ENCODE data around the gene POTEC. TPM values are rescaled to one million over a fixed set of nuclear protein-coding genes. Genes with fewer than 3 reads are reported as not detected.
"Not testable (repeated sequence)": the region's sequence is repeated elsewhere in the genome, so short reads cannot be mapped to it uniquely, and the experiment has no call there.

Gene POTEC
- total RNA-seq (2014; rRNA removed; shearing (Covaris generic)) = 0.10 TPM in 1 of 2 replicates, not detected in the other

GRCh38 chr18:14543446-14543964 is at the start of gene POTEC:
Gene POTEC, minus strand, starts transcription at chr18:14543600. Its CDS starts 454 bp downstream, at chr18:14543146.
- not testable (repeated sequence) for DNase-seq (ENCODE audit: low spot score)

- DNase-seq (ENCODE audit: low spot score) = peak; percentile 5
These were observed 34.6 kb upstream of the POTEC start for GRCh38 chr18:14577971-14578370.

- DNase-seq (ENCODE audit: low spot score) = not testable (repeated sequence)
These were observed 16.1 kb upstream of the POTEC start for GRCh38 chr18:14559502-14559901.

- not testable (repeated sequence) for DNase-seq (ENCODE audit: low spot score)
These were observed 11.7 kb downstream of the POTEC start for GRCh38 chr18:14531659-14532058.

GRCh38 chr18:14510707-14511106 is 32.7 kb downstream of the POTEC start:
- peak; percentile 19 for DNase-seq (ENCODE audit: low spot score)

- not testable (repeated sequence) for DNase-seq (ENCODE audit: low spot score)
These were observed 39.7 kb downstream of the POTEC start for GRCh38 chr18:14503691-14504090.

- not testable (repeated sequence) for DNase-seq (ENCODE audit: low spot score)
These were observed 41.5 kb downstream of the POTEC start for GRCh38 chr18:14501894-14502293.

- not testable (repeated sequence) for DNase-seq (ENCODE audit: low spot score)
These were observed 54.0 kb downstream of the POTEC start for GRCh38 chr18:14489256-14490014.

- not testable (repeated sequence) for DNase-seq (ENCODE audit: low spot score)
These were observed 54.6 kb downstream of the POTEC start for GRCh38 chr18:14488789-14489188.

- DNase-seq (ENCODE audit: low spot score) = not testable (repeated sequence)
These were observed 56.3 kb downstream of the POTEC start for GRCh38 chr18:14486926-14487580.

GRCh38 chr18:14479076-14479475 is 64.3 kb downstream of the POTEC start:
- not testable (repeated sequence) for DNase-seq (ENCODE audit: low spot score)

GRCh38 chr18:14475520-14475919 is 67.9 kb downstream of the POTEC start:
- DNase-seq (ENCODE audit: low spot score) = not testable (repeated sequence)

- DNase-seq (ENCODE audit: low spot score) = not testable (repeated sequence)
These were observed 68.6 kb downstream of the POTEC start for GRCh38 chr18:14474752-14475151.

- DNase-seq (ENCODE audit: low spot score) = not testable (repeated sequence)
These were observed 69.2 kb downstream of the POTEC start for GRCh38 chr18:14474007-14474720.

- DNase-seq (ENCODE audit: low spot score) = not testable (repeated sequence)
These were observed 70.0 kb downstream of the POTEC start for GRCh38 chr18:14473250-14474006.

- DNase-seq (ENCODE audit: low spot score) = not testable (repeated sequence)
These were observed 72.1 kb downstream of the POTEC start for GRCh38 chr18:14471286-14471685.

GRCh38 chr18:14470446-14470845 is 73.0 kb downstream of the POTEC start:
- DNase-seq (ENCODE audit: low spot score) = not testable (repeated sequence)

- DNase-seq (ENCODE audit: low spot score) = peak; percentile 70
These were observed 73.4 kb downstream of the POTEC start for GRCh38 chr18:14470046-14470445.

- DNase-seq (ENCODE audit: low spot score) = not testable (repeated sequence)
These were observed 77.4 kb downstream of the POTEC start for GRCh38 chr18:14465989-14466388.

All from H4 (cell line).